Right renal pelvis (tissue), 4 donors: Measurements from ENCODE around the gene DNAH17. TPM values are rescaled to one million over a fixed set of nuclear protein-coding genes. Genes with fewer than 3 reads are reported as not detected.

Source experiments
- DNase-seq, 4 donors: peaks; one replicate each; pipeline ENCODE4 v3.0.0-alpha.2; 2013; ENCODE audit warnings: low read depth in 4 of 4, low spot score in 3 of 4, missing footprints in 1 of 4
- polyA plus RNA-seq, 4 donors: library from polyadenylated mRNA; unstranded; fragments of 120-200 nt; gene quantifications; one replicate each; pipeline ENCODE4 v1.2.1, GENCODE V29; 2013; ENCODE audit not compliant: insufficient read length in 4 of 4

Gene DNAH17
- polyA plus RNA-seq, 4 donors: 1.8 to 2.3 (median 1.9) TPM

DNA sequence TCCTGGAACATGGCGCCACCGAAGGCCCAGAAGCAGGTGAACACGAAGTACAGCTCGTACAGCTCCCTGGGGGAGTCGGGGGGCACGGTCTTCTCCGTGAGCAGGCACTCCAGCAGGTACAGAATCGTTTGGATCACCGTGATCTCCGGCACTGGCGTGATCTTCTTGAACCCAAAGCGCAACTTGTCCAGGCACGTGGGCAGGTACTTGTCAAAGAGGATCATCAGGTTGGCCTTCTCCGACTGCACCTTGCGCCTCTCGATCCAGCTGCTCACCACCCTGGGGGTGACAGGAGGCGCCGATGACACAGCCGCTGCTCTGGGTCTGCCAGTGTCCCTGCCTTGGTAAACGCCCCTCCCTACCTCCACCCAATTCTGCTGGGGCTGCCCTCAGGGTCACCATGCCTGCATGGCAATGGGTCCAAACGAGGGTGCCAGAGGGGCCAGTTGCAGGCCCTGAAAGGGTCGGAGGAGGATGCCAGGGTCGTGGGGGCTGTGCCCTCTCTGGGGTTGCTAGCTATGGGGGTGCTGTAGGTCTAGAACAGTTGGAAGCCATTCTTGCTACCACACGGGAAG, 90.9 kb downstream of the DNAH17 start:
- no peak for DNase-seq

DNA sequence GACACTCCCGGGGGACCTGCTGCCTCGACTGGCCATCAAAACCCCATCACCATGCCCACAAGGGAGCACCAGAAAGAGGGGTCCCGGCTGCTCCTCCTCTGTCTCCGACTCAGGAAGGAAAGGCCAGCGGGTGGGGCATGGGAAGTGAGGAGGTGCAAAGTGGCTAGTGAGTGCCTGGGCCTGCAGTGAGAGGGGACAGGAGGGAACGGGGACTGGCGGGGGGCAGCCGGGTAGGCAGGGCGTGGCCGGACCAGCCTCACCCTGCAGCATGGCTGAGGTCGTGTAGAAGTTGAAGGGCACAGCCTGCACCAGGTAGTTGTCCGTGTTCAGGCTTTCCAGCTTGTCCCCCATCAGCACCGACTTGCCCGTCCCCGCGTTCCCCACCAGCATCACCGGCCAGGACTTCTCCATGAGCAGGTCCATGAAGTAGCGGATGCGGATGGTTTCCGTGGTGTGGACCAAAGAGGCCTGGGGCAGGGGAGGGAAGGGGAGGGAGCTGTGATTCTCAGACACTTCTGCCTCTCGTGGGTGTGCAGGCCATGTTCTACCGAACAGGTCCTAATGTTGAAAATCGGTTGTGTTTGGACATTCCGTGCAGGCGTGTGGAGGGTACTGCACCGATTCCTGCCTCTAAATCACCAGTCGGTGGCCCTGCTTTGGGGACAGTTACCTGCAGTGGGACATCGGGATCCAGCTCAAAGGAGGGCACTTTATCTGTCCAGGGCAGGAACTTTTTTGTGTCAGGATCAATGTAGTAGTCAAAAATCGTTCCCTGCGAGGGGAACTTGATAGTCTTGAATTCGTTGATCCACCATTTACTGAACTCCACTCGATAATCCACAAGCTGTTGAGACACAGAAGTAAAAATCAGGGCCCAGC, 91.7 kb downstream of the DNAH17 start:
- no peak for DNase-seq

GRCh38 chr17:78484271-78485246, 92.6 kb downstream of the DNAH17 start:
- no peak for DNase-seq

DNA sequence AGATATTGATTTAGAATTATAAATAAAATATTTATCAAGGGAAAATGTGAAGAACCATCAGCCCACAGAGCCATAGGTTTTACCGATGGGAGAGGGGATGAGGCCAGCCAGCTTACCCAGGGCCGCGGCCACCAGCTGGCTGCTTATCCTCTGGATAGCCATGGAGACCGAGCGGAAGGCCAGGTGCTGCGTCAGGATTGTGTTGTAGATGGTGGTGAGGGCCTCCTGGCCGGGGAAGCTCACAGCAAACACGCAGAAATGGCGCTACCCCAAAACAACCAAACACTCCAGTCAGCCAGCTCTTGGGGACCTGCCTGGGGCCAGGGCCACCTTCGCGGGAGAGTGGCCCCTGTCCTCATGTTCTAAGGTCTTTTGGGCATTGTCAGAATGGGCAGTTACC, 97.8 kb downstream of the DNAH17 start:
- DNase-seq: no peak

DNA sequence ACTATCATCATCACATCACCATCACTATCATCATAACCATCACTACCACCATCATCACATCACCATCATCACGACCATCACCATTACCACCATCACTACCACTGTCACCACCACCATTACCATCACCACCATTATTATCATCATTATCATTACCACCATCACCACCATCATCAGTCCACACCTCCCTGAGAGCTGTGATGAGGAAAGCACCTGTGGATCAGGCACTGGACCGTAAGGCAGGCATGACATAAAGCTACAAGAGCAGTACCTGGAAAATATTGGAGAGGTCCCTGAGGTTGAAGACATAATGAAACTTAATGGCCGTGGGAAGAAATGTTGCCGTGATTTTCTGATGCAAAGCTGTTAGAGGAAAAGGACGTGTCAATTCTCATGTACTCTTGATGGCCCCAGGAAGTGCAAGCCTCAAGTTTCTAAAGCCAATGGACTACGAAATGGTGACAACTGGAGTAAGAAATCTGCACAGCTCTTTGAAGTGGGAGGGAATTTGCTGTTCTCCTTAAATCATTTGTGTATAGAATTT, 98.4 kb downstream of the DNAH17 start:
- DNase-seq: no peak

DNA sequence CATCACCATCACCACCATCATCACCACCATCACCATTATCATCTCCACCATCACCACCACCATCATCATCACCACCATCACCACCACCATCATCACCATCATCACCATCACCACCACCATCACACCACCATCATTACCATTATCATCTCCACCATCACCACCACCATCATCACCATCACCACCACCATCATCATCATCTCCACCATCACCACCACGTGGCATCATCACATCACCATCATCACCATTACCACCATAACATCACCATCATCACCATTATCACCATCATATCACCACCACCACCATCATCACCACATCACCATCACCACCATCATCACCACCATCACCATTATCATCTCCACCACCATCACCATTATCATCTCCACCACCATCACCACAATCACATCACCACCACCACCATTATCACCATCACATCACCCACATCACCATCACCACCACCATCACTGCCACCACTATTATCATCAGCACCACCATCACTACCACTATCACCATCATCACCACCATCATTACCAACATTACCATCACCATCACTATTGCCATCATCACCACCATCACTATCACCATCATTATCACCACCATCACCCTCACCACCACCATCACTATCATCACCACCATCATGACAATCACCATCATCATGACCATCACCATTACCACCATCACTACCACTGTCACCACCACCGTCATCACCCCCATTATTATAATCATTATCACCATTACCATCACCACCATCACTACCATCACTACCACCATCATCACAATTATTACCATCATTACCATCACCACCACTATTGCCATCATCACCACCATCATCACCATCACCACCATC, 99.1 kb downstream of the DNAH17 start:
- no peak for DNase-seq

DNA sequence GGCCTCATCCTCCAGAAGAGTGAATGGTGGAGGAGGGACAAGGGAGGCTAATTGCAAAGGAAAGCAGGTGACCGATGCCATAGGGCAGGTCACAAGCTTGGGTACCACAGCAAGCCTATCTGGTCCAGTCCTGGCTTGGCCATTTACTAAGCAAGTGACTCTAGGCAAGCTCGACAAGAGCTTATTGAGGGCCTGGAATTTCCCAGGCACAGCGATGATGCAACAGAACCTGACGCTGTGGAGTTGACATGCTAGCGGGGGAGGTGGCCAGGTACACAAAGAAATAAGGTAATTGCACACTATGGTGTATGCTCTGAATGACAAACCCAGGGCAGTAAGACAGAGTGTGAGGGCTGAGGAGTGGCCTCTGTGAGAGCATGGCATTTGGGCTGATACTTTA, 100.2 kb downstream of the DNAH17 start:
- DNase-seq: no peak

DNA sequence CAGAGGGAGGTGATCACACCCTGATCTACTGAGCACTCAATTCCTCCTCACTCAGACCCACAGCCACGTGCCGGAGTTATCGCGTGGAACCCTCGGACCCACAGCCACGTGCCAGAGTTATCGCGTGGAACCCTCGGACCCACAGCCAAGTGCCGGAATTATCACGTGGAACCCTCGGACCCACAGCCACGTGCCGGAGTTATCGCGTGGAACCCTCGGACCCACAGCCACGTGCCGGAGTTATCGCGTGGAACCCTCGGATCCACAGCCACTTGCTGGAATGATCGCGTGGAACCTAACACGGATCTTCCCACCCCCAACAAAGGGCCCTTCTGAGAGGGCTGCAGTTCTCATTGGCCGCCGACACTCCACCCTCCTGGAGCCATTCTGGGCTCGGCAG, 101.0 kb downstream of the DNAH17 start:
- no peak for DNase-seq

DNA sequence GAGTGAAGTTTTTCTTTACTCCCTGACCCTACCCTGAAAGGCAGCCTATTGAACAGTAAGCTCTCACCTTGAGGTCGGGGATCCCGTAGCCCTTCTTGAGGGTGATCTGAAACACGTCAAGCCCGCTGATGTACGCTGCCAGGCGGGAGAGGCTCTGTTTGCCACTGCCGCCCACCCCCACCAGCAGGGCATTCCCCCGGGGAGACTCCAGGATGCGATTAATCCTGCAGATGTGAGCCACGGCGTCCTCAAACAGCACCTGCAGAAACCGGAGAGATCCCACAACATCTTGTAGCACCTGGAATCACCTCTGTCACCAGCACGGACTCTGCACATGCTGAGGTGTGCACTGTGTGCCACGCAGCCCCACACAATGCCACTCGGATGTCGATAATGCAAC, 102.0 kb downstream of the DNAH17 start:
- DNase-seq: no peak

GRCh38 chr17:78474614-78475146, 102.5 kb downstream of the DNAH17 start:
- no peak for DNase-seq

DNA sequence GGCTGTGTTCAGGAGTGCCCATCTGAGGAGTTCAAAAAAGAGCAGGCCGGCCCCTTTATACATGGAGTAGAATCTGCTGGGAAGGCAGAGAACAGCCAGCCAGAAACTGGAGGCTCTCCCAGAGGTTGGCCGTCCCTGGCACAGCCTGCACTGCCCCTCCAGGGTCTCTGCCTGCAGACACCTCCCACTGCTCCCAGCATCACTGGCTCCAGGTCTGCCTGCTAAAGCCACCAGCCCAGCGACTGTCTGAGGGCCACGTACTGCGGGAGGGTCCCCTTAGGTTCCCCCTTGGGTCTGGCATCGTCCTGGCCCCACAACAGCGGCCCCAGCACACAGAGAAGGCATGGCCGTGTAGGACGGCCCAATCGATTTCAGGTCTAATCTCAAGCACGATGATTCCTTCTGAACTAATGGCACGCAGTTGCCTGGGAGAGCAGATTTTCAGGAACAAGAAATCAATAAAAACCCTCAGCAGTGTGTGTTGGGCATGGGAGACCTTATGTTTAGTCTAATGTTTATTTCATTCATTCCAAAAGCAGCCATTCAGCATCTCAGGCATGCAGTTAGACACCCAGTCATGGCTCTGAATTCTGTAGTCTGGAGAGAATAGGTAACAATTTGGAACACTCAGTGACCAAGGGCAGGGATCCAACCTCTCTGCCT, 103.1 kb downstream of the DNAH17 start:
- DNase-seq: no peak

GRCh38 chr17:78472035-78472905, 104.9 kb downstream of the DNAH17 start:
- no peak for DNase-seq

DNA sequence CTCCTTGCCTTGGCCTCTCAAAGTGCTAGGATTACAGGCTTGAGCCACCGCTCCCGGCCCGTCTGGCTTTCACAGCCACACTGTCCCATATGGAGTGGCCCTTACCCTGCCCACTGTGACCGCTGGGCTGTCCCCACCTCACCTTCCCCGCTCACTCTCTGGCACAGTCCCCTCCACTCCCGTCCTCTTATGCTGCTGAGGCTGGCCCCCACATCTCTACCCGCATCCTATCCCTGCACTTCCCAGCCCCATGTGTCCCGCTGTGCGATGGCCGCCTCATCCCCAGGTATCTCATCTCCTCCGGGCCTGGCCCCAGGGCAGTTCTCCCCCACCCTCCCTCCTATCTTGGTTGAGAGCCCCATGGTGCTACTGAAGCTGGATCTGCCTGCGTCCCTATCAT, 105.6 kb downstream of the DNAH17 start:
- no peak for DNase-seq

GRCh38 chr17:78469443-78469842, 107.8 kb downstream of the DNAH17 start:
- no peak for DNase-seq

- DNase-seq: no peak
Observed at GRCh38 chr17:78468366-78468765, 108.8 kb downstream of the DNAH17 start.

DNA sequence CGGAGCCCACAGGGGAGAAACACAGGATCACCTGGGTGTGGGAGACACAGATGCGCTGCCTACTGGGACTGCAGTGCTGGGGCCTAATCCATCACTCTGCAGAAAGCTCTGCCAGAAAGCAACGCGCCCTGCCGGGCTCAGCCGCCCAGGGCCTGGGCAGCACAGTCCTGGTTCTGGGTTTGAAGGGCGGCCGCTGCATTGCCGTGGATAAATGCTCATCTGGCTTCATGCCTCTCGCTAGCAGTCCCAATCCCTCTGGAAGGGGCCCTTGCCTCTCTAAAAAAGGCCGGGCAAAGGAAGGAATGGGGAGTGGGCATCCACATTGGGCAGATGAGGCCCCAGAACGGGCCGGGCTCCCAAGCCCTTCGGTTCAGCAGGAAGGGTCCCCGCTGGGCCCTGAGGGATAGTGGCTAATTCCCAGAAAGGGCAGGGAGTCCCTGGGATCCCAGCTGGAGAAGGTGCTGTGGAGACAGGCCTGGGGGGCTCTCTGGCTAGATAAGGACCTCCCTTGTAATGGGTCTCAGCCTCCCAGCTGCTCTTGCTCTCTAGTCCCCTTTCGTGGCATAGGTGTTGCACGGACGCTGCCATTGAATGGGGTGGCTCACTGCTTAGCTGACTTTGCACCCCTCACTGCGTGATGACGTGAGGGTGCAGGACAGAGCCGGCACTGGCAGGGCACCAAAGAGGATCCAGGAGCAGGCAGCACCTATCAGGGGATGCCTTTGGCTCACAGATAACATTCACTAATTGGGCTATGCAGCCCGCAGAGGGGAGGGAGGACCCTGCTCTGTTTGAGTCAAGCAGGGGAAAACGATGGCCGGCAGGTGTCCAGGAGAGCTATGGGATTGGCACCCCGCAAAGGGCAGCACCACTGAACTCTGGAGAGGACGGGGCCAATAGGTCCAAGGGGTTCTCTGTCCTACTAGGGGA, 110.1 kb downstream of the DNAH17 start:
- DNase-seq: no peak
